Putamen (tissue), 1 donor: Measurements from ENCODE around the gene PHACTR1.

Source experiments
- DNase-seq: peaks from one replicate; pipeline ENCODE4 v3.0.0-alpha.2; 2016; ENCODE audit warnings: low spot score

PHACTR1 gene

GRCh38 chr6:13198168-13198567, 481.6 kb downstream of the PHACTR1 start:
- no peak for DNase-seq

GRCh38 chr6:13201336-13201735, 484.8 kb downstream of the PHACTR1 start:
- DNase-seq, result no peak

- DNase-seq, result no peak
These were observed 486.6 kb downstream of the PHACTR1 start for GRCh38 chr6:13203145-13203544.

- DNase-seq, result no peak
These were observed 488.5 kb downstream of the PHACTR1 start for GRCh38 chr6:13205106-13205505.

- DNase-seq, result no peak
These were observed 495.5 kb downstream of the PHACTR1 start for GRCh38 chr6:13212096-13212495.

GRCh38 chr6:13212538-13212937, 496.0 kb downstream of the PHACTR1 start:
- no peak for DNase-seq

GRCh38 chr6:13215390-13215789, 498.8 kb downstream of the PHACTR1 start:
- DNase-seq, result no peak

GRCh38 chr6:13216236-13217014, 499.9 kb downstream of the PHACTR1 start:
- no peak for DNase-seq

- no peak for DNase-seq
These were observed 500.8 kb downstream of the PHACTR1 start for GRCh38 chr6:13217206-13217905.

GRCh38 chr6:13220266-13220665, 503.7 kb downstream of the PHACTR1 start:
- DNase-seq, result no peak

- no peak for DNase-seq
These were observed 505.5 kb downstream of the PHACTR1 start for GRCh38 chr6:13222048-13222447.

- DNase-seq, result no peak
These were observed 509.5 kb downstream of the PHACTR1 start for GRCh38 chr6:13226071-13226470.

- no peak for DNase-seq
These were observed 512.0 kb downstream of the PHACTR1 start for GRCh38 chr6:13228264-13229204.

- no peak for DNase-seq
These were observed 512.9 kb downstream of the PHACTR1 start for GRCh38 chr6:13229205-13230085.

GRCh38 chr6:13233106-13233505, 516.5 kb downstream of the PHACTR1 start:
- DNase-seq, result no peak

- DNase-seq, result no peak
These were observed 517.6 kb downstream of the PHACTR1 start for GRCh38 chr6:13234130-13234529.

GRCh38 chr6:13235339-13235738, 518.8 kb downstream of the PHACTR1 start:
- DNase-seq, result no peak

- DNase-seq, result no peak
These were observed 520.8 kb downstream of the PHACTR1 start for GRCh38 chr6:13237318-13237717.

GRCh38 chr6:13238017-13238416, 521.5 kb downstream of the PHACTR1 start:
- DNase-seq, result peak; percentile 45

- no peak for DNase-seq
These were observed 522.2 kb downstream of the PHACTR1 start for GRCh38 chr6:13238640-13239216.
